Measurements from ENCODE around the gene TMEM95.

DNA sequence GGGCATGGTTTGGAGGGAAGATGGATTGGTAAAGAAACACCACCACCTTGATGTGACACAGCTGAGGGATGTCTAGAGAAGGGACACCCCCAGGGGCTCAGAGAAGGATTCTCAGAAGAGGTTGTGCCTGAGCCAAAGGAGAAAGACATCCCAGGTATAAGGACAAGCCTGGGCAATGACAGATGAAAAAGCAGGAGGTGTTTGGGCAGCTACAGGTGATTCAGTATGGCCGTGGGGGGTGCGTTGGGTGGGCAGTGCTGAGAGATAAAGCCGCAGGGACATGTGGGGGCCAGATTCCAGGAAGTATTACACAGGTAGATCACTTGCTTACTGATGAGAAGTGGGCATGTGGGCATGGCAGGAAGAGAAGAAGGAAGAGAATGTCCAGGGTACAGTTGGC is 7.0 kb downstream of the TMEM95 start:
- no peak for TF ChIP-seq CTCF (IDR thresholded peaks at IDR 0.05; ENCODE audit: low read depth, low read length, missing input control)
- TF ChIP-seq, protein P1, sequence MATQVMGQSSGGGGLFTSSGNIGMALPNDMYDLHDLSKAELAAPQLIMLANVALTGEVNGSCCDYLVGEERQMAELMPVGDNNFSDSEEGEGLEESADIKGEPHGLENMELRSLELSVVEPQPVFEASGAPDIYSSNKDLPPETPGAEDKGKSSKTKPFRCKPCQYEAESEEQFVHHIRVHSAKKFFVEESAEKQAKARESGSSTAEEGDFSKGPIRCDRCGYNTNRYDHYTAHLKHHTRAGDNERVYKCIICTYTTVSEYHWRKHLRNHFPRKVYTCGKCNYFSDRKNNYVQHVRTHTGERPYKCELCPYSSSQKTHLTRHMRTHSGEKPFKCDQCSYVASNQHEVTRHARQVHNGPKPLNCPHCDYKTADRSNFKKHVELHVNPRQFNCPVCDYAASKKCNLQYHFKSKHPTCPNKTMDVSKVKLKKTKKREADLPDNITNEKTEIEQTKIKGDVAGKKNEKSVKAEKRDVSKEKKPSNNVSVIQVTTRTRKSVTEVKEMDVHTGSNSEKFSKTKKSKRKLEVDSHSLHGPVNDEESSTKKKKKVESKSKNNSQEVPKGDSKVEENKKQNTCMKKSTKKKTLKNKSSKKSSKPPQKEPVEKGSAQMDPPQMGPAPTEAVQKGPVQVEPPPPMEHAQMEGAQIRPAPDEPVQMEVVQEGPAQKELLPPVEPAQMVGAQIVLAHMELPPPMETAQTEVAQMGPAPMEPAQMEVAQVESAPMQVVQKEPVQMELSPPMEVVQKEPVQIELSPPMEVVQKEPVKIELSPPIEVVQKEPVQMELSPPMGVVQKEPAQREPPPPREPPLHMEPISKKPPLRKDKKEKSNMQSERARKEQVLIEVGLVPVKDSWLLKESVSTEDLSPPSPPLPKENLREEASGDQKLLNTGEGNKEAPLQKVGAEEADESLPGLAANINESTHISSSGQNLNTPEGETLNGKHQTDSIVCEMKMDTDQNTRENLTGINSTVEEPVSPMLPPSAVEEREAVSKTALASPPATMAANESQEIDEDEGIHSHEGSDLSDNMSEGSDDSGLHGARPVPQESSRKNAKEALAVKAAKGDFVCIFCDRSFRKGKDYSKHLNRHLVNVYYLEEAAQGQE (IDR thresholded peaks at IDR 0.05) = no peak
